ENCODE measurements around the gene BPIFA2.
"Not testable (repeated sequence)": the region's sequence is repeated elsewhere in the genome, so short reads cannot be mapped to it uniquely, and the experiment has no call there.

The BPIFA2 gene

GRCh38 chr20:33167859-33168258, at the start of gene BPIFA2:
BPIFA2 (plus strand) TSS chr20:33168159; CDS start chr20:33169146, 987 bp downstream.
- DNase-seq = no peak

DNA sequence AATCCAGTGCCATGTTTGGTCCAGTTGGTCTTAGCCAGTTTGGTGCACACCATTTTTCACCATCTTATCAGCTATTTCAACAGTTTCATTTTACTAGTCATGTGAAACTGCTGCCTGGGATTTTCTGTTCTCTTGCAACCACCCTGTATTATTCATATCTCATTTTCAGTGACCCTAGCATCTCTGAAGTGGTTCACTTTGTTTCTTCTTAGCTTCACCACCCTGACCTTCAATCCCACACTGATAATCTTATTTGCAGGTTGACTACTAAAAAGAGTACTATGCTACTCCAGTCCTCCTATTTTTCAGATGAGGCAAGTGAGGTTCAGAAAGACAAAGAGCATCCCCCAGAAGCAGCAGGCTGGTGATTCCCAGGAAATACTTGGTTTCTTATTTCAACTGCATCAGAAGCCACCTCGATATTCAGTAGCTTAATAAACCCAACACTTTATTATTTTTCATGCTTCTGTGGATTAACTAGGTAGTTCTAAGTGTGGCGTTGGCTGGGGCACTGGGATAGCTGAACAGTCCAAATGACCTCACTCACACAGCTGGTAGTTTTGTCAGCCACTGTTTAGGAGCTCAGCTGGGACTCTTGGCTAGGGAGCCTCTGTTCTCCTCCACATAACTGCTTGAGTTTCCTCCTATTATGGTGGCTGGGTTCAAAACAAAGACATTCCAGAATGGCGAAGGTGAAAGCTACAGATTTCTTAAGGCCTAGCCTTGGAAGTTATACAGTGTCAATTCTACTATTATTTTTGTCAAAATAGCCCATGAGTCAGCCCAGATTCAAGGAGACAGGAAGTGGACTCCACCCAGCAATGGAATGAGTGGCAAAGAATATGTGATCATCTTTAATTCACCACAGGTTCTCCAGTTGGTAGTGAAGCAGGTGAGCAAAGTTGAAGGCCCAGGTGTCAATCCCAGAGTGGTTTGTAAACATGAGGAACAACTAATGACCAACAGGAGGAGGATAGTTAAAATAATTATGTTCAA, 47.9 kb upstream of the BPIFA2 start:
- no peak for DNase-seq

- DNase-seq = no peak
These were observed 47.0 kb upstream of the BPIFA2 start for GRCh38 chr20:33120934-33121333.

DNA sequence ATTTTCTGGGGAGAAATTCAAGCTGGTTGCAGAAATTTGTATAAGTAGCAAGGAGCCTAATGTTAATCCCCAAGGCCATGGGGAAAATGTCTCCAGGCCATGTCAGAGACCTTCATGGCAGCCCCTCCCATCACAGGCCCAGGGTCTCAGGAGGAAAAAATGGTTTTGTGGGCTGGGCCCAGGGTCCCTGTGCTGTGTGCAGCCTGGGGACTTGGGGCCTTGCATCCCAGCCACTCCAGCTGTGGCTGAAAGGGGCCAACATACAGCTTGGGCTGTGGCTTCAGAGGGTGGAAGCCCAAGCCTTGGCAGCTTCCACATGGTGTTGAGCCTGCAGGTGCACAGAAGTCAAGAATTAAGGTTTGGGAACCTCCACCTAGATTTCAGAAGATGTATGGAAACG, 45.7 kb upstream of the BPIFA2 start:
- not testable (repeated sequence) for DNase-seq

GRCh38 chr20:33124261-33124660, 43.7 kb upstream of the BPIFA2 start:
- no peak for DNase-seq

GRCh38 chr20:33124994-33125393, 43.0 kb upstream of the BPIFA2 start:
- DNase-seq = no peak

GRCh38 chr20:33125983-33126382, 42.0 kb upstream of the BPIFA2 start:
- no peak for DNase-seq

- no peak for DNase-seq
These were observed 40.4 kb upstream of the BPIFA2 start for GRCh38 chr20:33127422-33128097.

DNA sequence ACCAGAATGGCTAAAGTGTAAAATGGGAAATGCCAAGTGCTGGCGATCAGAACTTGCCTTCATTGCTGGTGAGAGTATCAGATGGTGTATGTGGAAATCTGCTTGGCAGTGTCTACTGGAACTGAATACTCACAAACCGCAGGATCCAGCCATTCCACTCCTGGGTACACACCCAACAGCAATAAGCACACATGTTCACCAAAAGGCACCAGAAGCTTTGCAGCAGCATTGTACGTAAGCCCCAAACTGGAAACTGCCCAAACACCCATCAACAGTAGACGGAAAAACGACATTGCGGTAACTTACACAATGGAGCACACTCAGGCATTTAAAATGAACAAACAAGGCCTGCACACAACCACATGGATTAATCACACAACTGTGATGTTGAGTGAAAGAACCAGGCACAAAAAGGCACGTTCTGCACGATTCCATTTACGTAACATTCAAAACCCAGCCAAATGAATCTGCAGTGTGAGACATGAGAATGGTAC, 37.3 kb upstream of the BPIFA2 start:
- DNase-seq = no peak

- no peak for DNase-seq
These were observed 35.9 kb upstream of the BPIFA2 start for GRCh38 chr20:33131949-33132473.

DNA sequence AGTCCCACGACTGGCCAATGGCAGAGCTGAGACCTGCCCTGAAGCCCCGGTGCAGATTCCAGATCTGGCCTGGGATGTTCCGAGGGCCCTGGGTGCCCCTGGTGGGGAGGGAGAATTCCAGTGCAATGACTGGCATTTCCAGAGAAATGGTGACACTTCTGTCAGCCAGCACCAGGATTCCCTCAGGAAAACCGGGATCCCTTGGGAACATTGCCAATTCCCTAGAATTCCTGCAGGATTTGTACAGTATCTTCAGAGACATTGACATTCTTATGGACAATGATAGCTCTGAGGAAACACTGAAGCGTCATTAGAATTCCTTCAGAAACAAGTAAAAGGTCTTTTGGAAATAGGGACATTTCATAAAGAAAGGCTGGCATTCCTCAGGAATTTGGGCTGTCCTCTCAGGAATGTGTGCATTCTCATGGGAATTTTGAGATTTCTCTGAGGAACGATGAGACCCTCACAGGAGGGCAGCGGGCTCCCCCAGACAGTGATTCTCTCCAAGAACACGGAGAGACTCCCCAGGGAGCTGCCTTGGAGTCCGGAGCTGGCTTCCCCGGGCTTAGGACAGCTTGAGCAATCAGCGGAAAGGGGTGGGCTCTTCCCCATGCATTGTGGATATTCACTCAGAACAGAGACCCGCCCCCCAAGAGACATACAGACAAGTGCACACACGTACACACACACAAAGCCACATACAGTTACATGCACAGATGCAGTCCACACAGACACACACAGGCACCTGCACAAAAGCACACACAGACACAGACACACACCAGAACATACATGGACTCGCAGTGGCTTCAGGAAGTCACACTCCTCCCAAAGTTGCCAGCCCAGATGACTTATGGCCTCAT, 35.2 kb upstream of the BPIFA2 start:
- DNase-seq = no peak

- DNase-seq = no peak
These were observed 34.5 kb upstream of the BPIFA2 start for GRCh38 chr20:33133373-33133941.

DNA sequence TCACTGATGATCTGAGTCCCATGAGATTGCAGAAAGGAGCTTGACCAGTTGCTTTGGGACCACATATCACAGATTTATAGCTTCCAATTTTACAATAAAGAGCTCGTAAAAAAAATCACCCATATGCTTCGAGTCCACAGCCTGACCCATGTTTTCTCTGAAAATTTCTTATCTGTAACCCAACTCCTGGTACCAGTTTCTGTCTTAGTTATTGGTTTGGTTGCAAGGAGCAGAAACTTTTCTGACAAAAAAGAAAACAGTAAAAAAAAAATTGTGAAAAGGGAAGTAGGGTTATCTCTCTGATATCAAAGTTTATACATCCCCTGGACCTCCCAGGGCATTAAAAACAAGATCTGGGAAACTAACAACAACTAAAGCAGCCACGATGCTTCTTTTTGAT, 30.8 kb upstream of the BPIFA2 start:
- DNase-seq = no peak

DNA sequence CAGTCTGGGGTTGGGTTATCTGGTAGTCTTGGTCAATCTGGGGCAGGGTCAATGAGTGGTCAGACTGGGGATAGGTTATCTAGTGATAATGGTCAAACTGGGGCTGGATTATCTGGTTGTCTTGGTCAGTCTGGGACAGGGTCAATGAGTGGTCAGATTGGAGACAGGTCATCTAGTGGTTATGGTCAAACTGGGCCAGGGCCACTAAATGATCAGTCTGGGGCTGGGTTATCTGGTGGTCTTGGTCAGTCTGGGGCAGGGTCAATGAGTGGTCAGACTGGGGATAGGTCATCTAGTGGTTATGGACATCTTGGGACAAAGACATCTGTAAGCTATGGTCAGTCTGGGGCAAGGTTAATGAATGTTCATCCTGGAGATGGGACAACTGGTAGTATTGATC, 28.5 kb upstream of the BPIFA2 start:
- DNase-seq = no peak

- DNase-seq = no peak
These were observed 22.4 kb upstream of the BPIFA2 start for GRCh38 chr20:33145521-33145920.

DNA sequence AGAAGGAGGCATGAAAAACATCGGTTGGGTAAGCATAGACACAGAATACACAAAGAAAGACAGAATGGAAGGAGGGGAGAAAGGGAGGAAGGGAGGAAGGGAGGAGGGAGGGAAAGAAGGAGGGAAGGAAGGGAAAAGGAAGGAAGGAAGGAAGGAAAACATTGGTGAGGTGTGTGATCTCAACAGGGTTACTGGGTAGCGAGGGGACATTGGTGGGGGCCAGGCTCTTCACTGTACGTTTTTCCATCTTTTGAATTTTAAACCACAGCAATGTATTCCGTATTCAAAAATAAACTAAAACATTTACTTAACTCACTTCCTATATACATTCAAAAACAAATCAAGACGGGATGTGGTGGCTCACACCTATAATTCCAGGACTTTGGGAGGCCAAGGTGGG, 20.7 kb upstream of the BPIFA2 start:
- no peak for DNase-seq

DNA sequence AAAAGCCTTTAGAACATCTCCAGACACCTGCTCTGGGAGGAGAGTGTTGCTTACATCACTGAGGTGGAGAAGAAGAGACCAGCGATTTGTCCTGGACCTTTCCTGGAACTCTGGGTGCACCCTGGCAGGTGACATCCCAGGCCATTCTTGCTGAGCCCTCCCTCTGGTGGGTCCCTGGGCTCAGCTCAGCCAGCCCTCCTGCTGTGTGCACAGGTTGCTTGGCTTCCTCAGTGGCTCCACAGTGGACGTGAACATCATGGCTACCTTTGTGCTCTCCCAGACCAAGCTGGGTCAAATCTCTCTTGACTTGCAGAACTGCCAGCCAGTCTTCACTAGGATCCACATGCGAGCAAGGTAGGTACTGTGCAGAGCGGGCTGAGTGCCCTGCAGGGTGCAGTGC, 19.9 kb upstream of the BPIFA2 start:
- no peak for DNase-seq

DNA sequence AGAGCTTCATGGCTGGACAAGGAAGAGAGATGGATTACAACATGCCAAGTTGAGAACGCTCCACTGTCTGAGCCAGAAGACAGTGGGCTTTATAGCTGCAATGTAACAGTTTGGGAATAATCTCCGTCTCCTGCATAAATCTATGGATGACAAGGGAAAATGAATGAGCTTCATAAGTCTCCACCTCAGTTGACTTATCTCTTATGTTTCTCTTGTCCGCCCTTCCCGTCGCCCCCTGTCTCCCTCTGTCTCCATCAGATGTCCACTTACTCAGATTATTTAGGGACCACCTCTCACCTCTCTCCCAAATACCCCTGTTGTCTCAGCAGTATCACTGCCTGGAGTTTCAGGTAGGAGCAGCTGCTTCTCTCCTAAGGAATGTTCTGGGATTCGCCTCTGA, 13.7 kb upstream of the BPIFA2 start:
- no peak for DNase-seq

DNA sequence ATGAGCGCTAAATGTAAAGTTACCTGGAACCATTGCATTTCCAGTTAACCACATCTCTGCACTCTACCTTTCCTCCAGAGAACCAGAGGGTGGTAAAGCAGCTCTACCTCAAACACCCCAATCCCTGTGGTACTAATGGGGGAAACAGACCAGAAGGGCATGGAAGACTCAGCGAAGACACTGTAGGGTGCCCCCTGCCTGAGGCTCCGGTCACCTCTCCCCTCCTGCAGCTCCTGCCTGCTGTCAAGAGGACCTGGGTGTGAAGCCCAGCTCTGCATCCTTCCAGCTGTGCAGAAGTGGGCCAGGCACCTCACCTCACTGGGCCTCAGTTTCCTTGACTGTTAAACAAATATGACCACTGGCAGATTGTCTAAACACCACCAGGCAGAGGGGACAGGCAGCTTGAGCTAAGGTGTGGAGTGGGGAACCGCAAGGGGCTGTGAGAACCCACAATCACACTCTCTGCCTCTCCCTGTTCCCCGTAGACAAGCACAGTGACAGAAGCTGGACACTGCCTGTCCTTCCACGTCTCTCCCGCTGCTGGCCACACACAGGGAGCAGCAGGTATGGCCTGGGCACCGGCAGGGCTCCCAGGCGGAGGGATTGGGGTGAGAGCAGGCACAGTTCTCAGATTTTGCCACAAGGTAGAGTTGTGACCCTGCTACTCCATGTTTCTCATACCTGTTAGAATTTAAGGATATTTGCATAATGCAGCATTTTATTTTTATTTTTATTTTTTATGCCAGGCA, 9.1 kb upstream of the BPIFA2 start:
- DNase-seq = no peak

DNA sequence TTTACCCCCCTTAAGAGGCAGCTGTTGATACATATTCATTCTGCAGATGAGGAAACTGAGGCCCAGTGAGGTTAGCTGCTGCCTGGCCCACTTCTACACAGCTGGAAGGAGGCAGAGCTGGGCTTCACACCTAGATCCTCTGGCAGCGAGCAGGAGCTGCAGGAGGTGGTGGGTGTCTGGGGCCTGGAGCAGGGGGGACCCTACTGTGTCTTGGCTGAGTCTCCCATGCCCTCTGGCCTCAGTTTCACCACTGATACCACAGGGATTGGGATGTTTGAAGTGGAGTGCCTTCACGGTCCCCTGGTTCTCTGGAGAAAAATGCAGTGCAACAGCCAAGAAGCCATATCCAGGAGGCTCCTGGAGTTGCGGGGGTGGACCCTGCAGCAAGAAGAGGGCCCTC, 8.2 kb upstream of the BPIFA2 start:
- DNase-seq = no peak

DNA sequence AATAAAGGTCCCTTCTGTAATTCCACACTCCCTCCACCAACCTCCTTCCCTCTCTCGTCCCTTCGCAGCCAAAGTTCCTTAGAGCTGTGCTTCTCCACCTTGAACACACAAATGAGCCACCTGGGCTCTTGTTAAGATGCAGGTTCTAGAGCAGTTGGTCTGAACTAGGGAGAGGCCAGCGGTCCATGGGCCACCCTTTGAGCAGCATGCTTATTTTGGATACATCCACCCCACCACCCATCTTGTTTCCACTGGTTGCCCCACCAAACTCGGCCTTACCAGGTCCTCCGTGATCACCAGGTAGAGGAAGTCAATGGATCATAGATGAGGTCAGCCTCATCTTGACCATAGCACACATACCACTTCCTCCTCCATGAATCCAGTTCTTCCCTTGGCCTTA, 7.3 kb upstream of the BPIFA2 start:
- no peak for DNase-seq

- no peak for DNase-seq
These were observed 5.6 kb upstream of the BPIFA2 start for GRCh38 chr20:33162313-33162712.

All from HCEC 1CT (cell line).